ENCODE results near the gene MAP7.
"Not testable (repeated sequence)": the region's sequence is repeated elsewhere in the genome, so short reads cannot be mapped to it uniquely, and the experiment has no call there.

The MAP7 gene

GRCh38 chr6:136466777-136467176 is 83.4 kb downstream of the MAP7 start:
- DNase-seq (ENCODE audit: low spot score), result no peak

GRCh38 chr6:136465766-136466303 is 84.4 kb downstream of the MAP7 start:
- no peak for DNase-seq (ENCODE audit: low spot score)

GRCh38 chr6:136464874-136465273 is 85.3 kb downstream of the MAP7 start:
- no peak for DNase-seq (ENCODE audit: low spot score)

GRCh38 chr6:136464148-136464547 is 86.1 kb downstream of the MAP7 start:
- no peak for DNase-seq (ENCODE audit: low spot score)

- DNase-seq (ENCODE audit: low spot score), result no peak
Measured at GRCh38 chr6:136463743-136464142, 86.5 kb downstream of the MAP7 start.

- DNase-seq (ENCODE audit: low spot score), result no peak
Measured at GRCh38 chr6:136446579-136447187, 103.5 kb downstream of the MAP7 start.

- DNase-seq (ENCODE audit: low spot score), result no peak
Measured at GRCh38 chr6:136446145-136446544, 104.1 kb downstream of the MAP7 start.

- no peak for DNase-seq (ENCODE audit: low spot score)
Measured at GRCh38 chr6:136445063-136445462, 105.2 kb downstream of the MAP7 start.

GRCh38 chr6:136440203-136440602 is 110.0 kb downstream of the MAP7 start:
- no peak for DNase-seq (ENCODE audit: low spot score)

GRCh38 chr6:136439514-136440190 is 110.6 kb downstream of the MAP7 start:
- DNase-seq (ENCODE audit: low spot score), result no peak

- DNase-seq (ENCODE audit: low spot score), result no peak
Measured at GRCh38 chr6:136438441-136438840, 111.8 kb downstream of the MAP7 start.

- no peak for DNase-seq (ENCODE audit: low spot score)
Measured at GRCh38 chr6:136437246-136437645, 113.0 kb downstream of the MAP7 start.

GRCh38 chr6:136435101-136435500 is 115.1 kb downstream of the MAP7 start:
- no peak for DNase-seq (ENCODE audit: low spot score)

- not testable (repeated sequence) for DNase-seq (ENCODE audit: low spot score)
Measured at GRCh38 chr6:136431306-136431705, 118.9 kb downstream of the MAP7 start.

- no peak for DNase-seq (ENCODE audit: low spot score)
Measured at GRCh38 chr6:136429264-136430065, 120.8 kb downstream of the MAP7 start.

- DNase-seq (ENCODE audit: low spot score), result no peak
Measured at GRCh38 chr6:136427378-136427717, 122.9 kb downstream of the MAP7 start.

- no peak for DNase-seq (ENCODE audit: low spot score)
Measured at GRCh38 chr6:136426627-136427377, 123.4 kb downstream of the MAP7 start.

GRCh38 chr6:136425793-136426192 is 124.4 kb downstream of the MAP7 start:
- no peak for DNase-seq (ENCODE audit: low spot score)

- DNase-seq (ENCODE audit: low spot score), result no peak
Measured at GRCh38 chr6:136424901-136425300, 125.3 kb downstream of the MAP7 start.

- DNase-seq (ENCODE audit: low spot score), result no peak
Measured at GRCh38 chr6:136424450-136424849, 125.8 kb downstream of the MAP7 start.

GRCh38 chr6:136421537-136422158 is 128.6 kb downstream of the MAP7 start:
- no peak for DNase-seq (ENCODE audit: low spot score)

- no peak for DNase-seq (ENCODE audit: low spot score)
Measured at GRCh38 chr6:136420853-136421252, 129.4 kb downstream of the MAP7 start.
